ENCODE results near the gene PKP1. TPM values are rescaled to one million over a fixed set of nuclear protein-coding genes. Genes with fewer than 3 reads are reported as not detected.

The PKP1 gene
- total RNA-seq, 1 experiment from 2014 or later, result 0.94 TPM

GRCh38 chr1:201357211-201357610, 73.9 kb downstream of the PKP1 start:
- CTCF ChIA-PET, result no interaction called here
- Histone ChIP-seq H3K4me1 (replicated peaks; ENCODE audit: insufficient read depth) (peaks cover 13% of the 10 kb centered on the region; the same call in 1 of the 2 replicates), H3F3A (ENCODE audit: insufficient read depth, low read depth) (no peaks in the 10 kb centered on the region), H3K27me3 (ENCODE audit: insufficient read depth, low read depth) (no peaks in the 10 kb centered on the region), H3K4me3 (no peak overlapping the region), H3K36me3 (ENCODE audit: low read depth) (no peaks in the 10 kb centered on the region), H3K9me2 (ENCODE audit: insufficient read depth) (no peaks in the 10 kb centered on the region), H2AFZ (no peak overlapping the region), H3K79me2 (ENCODE audit: low read depth) (no peaks in the 10 kb centered on the region), H3K27ac (no peak overlapping the region), H3K9me3 (ENCODE audit: insufficient read depth, low read depth) (no peaks in the 10 kb centered on the region), H3K4me2 (no peak overlapping the region), H4K20me1 (ENCODE audit: insufficient read depth) (peaks cover 2% of the 10 kb centered on the region; the same call in 1 of the 2 replicates)
- POLR2A ChIA-PET (ENCODE audit: unreplicated experiment), result no interaction called here
- no peak for DNase-seq
- BruUV-seq (replicated peaks), result no TSS peak
- TF ChIP-seq EZH2 (IDR thresholded peaks at IDR 0.05; ENCODE audit: low read depth), result no peak
- no peak for TF ChIP-seq CTCF (conservative IDR thresholded peaks at IDR 0.05)
- intact Hi-C loops (cut with micrococcal nuclease; ENCODE audit: unreplicated experiment), result no loop called here

GRCh38 chr1:201357636-201358348, 74.5 kb downstream of the PKP1 start:
- no peaks in the 10 kb centered on the region for H3K9me2 ChIP-seq (ENCODE audit: insufficient read depth)
- no peak overlapping the region for H3K27ac ChIP-seq
- H3K4me3 ChIP-seq, result no peak overlapping the region
- CTCF ChIA-PET, result interaction anchor here (0.6 to 1.5 kb wide), 6 partner anchors 8 to 385 kb away, joined by 3 to 5 read pairs (median 4); no protein-coding TSS in a partner anchor
- TF ChIP-seq CTCF (conservative IDR thresholded peaks at IDR 0.05) (no peak), EZH2 (IDR thresholded peaks at IDR 0.05; ENCODE audit: low read depth) (no peak)
- no peak overlapping the region for H3K4me2 ChIP-seq
- BruUV-seq (replicated peaks), result no TSS peak
- POLR2A ChIA-PET (ENCODE audit: unreplicated experiment), result interaction anchor here (0.5 to 0.6 kb wide), 2 partner anchors 23 to 62 kb away, joined by 4 to 7 read pairs; no protein-coding TSS in a partner anchor
- H3K4me1 ChIP-seq (replicated peaks; ENCODE audit: insufficient read depth), result peaks cover 10% of the 10 kb centered on the region; the same call in 1 of the 2 replicates
- no peaks in the 10 kb centered on the region for H3K36me3 ChIP-seq (ENCODE audit: low read depth)
- intact Hi-C loops (cut with micrococcal nuclease; ENCODE audit: unreplicated experiment), result no loop called here
- H3K79me2 ChIP-seq (ENCODE audit: low read depth), result no peaks in the 10 kb centered on the region
- no peaks in the 10 kb centered on the region for H3K27me3 ChIP-seq (ENCODE audit: insufficient read depth, low read depth)
- no peak overlapping the region for H2AFZ ChIP-seq
- H3F3A ChIP-seq (ENCODE audit: insufficient read depth, low read depth), result no peaks in the 10 kb centered on the region
- H3K9me3 ChIP-seq (ENCODE audit: insufficient read depth, low read depth), result no peaks in the 10 kb centered on the region
- H4K20me1 ChIP-seq (ENCODE audit: insufficient read depth), result peaks cover 2% of the 10 kb centered on the region; the same call in 1 of the 2 replicates
- DNase-seq, result no peak

- H3K27ac ChIP-seq, result no peak overlapping the region
- CTCF ChIA-PET, result interaction anchor here (0.6 to 1.5 kb wide), 6 partner anchors 9 to 386 kb away, joined by 3 to 5 read pairs (median 4); no protein-coding TSS in a partner anchor
These were observed 75.3 kb downstream of the PKP1 start for GRCh38 chr1:201358596-201358995.

More at GRCh38 chr1:201358596-201358995, 75.3 kb downstream of the PKP1 start:
- no peaks in the 10 kb centered on the region for H3K27me3 ChIP-seq (ENCODE audit: insufficient read depth, low read depth)
- H3K4me2 ChIP-seq, result no peak overlapping the region
- TF ChIP-seq CTCF (conservative IDR thresholded peaks at IDR 0.05) (no peak), EZH2 (IDR thresholded peaks at IDR 0.05; ENCODE audit: low read depth) (no peak)
- 0 out of 2 replicates have a peak, but pooled peaks cover 2% of the 10 kb centered on the region for H3K4me1 ChIP-seq (replicated peaks; ENCODE audit: insufficient read depth)
- no peak overlapping the region for H2AFZ ChIP-seq
- no peaks in the 10 kb centered on the region for H3K79me2 ChIP-seq (ENCODE audit: low read depth)
- POLR2A ChIA-PET (ENCODE audit: unreplicated experiment), result interaction anchor here (0.5 kb wide), 1 partner anchor 63 kb away, joined by 4 read pairs; no protein-coding TSS in a partner anchor
- no peaks in the 10 kb centered on the region for H3K9me3 ChIP-seq (ENCODE audit: insufficient read depth, low read depth)
- no peaks in the 10 kb centered on the region for H3K9me2 ChIP-seq (ENCODE audit: insufficient read depth)
- no peak for DNase-seq
- intact Hi-C loops (cut with micrococcal nuclease; ENCODE audit: unreplicated experiment), result no loop called here
- H3K36me3 ChIP-seq (ENCODE audit: low read depth), result no peaks in the 10 kb centered on the region
- H3F3A ChIP-seq (ENCODE audit: insufficient read depth, low read depth), result no peaks in the 10 kb centered on the region
- no TSS peak for BruUV-seq (replicated peaks)
- H3K4me3 ChIP-seq, result no peak overlapping the region
- H4K20me1 ChIP-seq (ENCODE audit: insufficient read depth), result peaks cover 2% of the 10 kb centered on the region; the same call in 1 of the 2 replicates
